ENCODE results near the gene DNMT3B.
"Not testable (repeated sequence)": the region's sequence is repeated elsewhere in the genome, so short reads cannot be mapped to it uniquely, and the experiment has no call there.

DNMT3B gene

DNA sequence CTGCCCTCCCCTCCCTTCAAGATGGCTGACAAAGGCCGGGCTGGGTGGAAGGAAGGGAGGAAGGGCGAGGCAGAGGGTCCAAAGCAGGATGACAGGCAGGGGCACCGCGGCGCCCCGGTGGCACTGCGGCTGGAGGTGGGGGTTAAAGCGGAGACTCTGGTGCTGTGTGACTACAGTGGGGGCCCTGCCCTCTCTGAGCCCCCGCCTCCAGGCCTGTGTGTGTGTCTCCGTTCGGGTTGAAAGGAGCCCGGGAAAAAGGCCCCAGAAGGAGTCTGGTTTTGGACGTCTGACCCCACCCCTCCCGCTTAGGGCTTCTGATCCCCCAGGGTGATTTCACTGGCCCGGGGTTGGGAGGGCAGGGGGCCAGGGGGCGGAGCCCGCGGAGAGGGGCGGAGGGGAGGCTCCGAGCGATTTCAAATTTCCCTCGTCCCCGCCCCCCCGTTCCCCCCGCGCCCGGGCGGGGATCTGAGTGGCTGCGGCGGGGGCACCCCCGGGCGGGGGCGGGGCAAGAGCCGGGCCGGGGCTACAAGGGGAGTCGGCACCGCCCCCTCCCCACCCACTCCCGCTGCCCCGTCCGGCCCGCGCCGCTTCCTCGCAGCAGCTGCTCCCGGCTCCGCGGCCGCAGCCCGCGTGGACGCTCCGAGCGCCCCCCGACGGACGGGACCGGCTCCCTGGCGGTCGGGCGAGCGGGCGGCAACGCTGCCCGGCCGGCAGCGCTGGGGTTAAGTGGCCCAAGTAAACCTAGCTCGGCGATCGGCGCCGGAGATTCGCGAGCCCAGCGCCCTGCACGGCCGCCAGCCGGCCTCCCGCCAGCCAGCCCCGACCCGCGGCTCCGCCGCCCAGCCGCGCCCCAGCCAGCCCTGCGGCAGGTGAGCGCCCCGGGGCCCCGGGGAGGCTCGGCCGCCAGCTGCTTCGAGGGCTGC is at the start of gene DNMT3B:
Gene DNMT3B (plus strand): TSS at position 555 of the 923 bp plus-strand sequence. CDS start 17,939 bp downstream, outside the sequence.
- peak; percentile 53 for DNase-seq

- DNase-seq: no peak
Measured at GRCh38 chr20:32718749-32719348, 43.3 kb upstream of the DNMT3B start.

DNA sequence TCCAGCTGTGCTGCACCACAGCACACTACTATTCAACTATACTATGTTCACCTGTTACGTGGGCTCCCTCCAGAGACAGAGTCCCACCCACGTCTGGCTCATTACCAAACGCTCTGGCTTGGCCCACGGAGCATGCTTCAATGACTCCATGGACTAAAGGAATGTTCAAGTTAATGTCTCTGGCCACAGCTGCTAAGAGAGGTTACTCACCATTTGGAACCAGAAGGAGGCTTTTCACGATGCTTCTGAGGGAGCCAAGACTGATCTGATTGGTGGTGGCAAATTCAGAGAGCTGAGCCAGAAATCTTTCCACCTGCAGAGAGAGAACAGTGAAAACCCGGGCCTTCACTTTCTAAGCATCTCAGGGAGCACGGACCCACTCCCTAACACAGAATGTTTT is 34.5 kb upstream of the DNMT3B start:
- no peak for DNase-seq

DNA sequence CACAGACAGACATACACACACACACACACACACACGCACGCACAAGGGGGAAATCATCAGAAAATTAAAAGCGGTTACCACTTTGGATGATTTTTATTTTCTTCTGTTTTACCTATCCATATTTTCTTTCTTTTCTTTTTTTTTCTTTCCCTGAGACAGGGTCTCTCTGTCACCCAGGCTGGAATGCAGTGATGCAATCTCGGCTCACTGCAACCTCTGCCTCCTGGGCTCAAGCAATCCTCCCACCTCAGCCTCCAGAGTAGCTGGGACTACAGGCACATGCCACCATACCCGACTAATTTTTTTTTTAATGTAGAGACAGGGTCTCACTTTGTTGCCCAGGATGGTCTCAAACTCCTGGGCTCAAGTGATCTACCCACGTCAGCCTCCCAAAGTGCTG is 33.8 kb upstream of the DNMT3B start:
- DNase-seq: not testable (repeated sequence)

DNA sequence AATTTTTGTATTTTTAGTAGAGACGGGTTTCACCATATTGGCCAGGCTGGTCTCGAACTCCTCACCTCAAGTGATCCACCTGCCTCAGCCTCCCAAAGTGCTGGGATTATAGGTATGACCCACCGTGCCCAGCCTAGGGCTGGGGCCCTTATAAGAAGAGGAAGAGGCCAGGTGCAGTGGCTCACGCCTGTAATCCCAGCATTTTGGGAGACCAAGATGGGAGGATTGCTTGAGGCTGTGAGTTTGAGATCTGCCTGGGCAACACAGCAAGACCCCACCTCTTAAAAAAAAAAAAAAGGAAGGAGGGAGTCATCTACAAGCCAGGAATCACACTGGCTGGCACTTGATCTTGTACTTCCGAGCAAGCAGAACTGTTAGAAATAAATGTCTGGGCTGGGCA is 32.9 kb upstream of the DNMT3B start:
- DNase-seq: not testable (repeated sequence)

DNA sequence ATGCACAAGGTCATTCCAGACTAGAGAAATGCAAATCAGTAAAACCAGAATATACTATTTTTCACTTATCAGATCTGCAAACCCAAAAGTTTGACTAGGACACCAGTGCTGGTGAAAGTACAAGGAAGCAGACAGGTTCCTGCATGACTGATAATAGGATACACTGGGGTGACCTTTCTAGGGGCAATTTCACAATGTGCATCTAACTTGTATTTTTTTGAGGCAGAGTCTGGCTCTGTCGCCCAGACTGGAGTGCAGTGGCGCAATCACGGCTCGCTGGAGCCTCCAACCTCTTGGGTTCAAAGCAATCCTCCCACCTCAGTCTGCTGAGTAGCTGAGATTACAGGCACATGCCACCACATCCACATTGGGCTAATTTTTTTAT is 30.3 kb upstream of the DNMT3B start:
- no peak for DNase-seq

DNA sequence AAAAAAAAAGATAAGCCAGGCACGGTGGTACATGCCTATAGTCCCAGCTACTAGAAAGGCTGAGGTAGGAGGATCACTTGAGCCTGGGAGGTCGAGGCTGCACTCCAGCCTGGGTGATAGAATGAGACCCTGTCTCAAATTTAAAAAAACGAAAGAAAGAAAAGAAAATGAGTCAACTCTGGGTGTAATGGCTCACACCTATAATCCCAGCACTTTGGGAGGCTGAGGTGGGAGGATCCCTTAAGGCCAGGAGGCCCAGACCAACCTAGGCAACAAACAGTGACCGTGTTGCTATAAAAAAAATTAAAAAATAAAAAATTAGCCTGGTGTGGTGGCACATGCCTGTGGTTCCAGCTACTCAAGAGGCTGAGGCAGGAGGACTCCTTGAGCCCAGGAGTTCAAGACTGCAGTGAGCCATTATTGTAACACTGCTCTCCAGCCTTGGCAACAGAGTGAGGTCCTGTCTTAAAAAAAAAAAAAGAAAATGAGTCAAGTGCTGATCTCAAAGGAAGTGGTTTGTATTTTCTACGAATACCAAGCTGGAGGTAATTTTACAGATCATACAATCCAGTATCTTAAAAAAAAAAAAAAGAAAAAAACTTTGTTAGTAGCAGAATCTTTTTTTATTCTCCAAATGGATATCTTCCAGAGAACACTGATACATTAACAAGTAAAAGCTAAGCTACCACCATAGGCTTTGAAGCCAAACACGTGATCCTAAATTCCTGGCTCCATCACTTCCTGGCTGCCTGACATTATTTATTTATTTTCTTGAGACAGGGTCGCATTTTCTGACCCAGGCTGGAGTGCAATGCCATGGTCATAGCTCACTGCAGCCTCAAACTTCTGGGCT is 24.6 kb upstream of the DNMT3B start:
- DNase-seq: peak; percentile 17

DNA sequence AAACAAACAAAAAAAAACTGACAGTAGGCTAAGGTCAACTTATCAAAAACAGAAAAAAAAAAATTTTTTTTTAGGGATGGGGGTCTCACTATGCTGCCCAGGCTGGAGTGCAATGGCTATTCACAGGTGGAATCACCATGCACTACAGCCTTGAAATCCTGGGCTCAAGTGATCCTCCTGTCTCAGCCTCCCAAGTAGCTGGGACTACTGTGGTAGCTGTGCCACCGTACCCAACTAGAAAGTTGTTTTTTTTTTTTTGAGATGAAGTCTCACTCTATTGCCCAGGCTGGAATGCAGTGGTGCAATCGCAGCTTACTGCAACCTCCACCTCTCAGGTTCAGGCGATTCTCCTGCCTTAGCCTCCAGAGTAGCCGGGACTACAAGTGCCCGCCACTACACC is 21.0 kb upstream of the DNMT3B start:
- DNase-seq: no peak

GRCh38 chr20:32742322-32743236 is 19.6 kb upstream of the DNMT3B start:
- no peak for DNase-seq

DNA sequence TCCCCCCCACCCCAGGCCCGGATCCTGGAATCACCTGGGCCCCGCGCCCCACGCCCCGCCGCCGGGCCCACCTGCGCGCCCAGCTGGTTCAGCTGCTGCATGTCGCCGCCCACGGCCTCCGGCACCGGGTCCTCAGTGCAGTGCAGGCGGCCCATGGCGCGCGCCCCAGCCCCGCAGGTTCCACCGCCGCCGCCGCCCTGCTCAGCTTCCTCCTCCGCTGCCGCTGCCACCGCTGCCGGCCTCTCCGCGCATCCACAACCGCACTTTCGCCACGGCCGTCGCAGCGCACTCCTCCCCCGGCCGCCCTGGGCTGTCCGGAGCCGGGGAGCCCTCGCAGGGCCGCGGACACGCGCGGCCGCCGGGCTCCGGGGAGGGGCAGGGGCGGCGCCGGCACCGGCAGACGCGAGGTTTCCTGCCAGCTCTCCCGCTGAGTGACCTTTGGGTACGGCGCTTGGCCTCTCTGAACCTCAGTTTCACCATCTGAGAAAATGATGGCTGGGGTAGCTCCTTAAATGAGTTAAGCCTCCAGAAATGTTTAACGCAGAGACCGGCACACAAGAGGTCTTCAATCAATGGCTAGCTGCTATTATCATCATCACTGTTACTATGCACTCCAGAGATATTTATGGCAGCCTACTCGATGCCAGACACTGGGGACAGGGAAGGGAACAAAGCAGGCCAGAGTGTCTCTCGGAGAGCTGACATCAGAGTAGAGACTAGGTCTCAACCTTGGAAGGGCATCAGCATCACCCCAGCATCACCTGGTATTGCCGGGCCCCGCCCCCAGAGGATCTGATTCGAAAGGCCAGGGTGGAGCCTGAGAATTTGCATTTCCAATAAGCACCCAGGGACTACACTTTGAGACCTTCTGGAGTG is 18.7 kb upstream of the DNMT3B start, which contains the start of gene COMMD7:
Gene COMMD7 (minus strand): TSS at position 231 of the 876 bp plus-strand sequence. CDS start 76 bp downstream, at position 155.
- peak; percentile 51 for DNase-seq

DNA sequence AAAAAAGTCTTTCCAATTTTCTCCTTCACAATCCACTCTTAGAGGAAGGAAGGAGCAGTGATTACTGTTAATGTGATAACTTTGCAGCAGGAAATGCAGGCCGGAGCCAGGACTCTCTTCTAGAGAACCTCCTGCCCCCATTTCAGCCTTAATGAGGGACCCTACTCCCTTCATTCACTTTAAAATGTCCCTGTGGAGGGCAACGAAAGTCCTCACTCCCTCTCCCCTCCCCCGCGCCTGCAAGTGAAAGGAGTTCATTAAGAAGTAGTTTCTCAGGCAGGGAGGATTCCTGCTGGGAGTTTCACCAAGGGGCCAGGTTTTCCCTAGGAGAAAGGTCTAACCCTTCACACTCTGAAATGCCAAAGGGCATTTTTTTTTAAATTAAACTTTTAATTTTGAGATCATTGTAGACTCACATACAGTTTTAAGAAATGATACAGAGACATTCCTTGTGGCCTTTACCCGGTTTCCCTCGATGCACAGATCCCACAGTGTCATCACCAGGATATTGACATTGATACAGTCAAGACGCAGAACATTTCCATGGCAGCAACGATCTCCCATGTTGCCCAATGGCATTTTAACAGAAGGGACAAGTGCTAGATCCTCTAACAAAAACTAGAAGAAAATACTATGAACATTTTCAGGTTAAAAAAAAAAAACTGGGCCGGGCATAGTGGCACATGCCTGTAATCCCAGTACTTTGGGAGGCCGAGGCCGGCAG is 12.1 kb upstream of the DNMT3B start:
- DNase-seq: no peak

- no peak for DNase-seq
Measured at GRCh38 chr20:32751293-32751692, 10.9 kb upstream of the DNMT3B start.

GRCh38 chr20:32751702-32752457 is 10.3 kb upstream of the DNMT3B start:
- DNase-seq: no peak

DNA sequence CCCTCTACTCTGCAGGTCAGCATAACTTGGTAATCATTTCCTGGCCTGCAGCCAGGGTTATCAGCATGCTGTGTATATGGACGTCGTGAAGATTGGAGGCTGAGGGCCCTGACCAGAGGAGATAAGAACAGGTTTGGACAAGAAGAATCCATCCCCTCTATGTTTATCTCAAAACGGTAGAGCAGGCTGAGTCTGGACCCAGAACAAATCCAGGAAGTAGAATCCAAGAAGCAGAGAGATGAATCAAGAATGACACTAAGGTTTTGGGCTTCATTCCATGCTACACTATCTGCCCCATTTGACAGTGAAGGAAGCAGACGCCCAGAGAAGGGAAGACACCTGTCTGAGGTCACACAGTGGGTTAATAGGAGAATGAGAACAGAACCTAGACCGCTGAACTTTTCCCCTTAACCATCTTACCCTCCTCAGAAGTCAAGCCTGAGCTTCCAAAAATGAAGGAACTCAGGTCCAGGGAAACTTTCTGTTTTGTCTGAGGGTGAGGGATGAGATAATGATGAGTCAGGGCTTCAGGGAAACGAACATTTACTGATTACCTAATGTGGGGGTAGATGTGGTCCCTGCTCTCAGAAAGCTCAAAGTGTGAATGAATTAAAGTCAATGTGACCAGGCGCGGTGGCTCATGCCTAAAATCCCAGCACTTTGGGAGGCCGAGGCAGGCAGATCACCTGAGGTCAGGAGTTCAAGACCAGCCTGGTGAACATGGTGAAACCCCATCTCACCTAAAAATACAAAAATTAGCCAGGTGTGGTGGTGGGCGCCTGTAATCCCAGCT is 9.5 kb upstream of the DNMT3B start:
- DNase-seq: no peak

DNA sequence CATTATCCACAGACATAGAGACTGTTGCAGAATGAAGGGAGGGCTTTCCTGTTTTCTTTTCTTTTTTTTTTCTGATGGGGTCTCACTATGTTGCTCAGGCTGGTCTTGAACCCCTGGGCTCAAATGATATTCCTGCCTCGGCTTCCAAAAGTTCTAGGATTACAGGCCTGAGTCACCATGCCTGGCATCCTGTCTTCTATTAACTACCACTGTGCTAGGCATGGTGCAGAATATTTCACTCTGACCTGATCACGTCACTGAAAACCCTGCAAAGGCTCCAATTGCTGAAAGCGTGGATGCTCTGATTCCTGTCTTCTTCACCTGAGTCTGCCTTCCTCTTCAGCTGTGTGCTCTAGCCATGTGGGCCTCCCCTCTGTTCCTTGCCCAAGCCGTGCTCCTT is 8.5 kb upstream of the DNMT3B start:
- no peak for DNase-seq

- no peak for DNase-seq
Measured at GRCh38 chr20:32756156-32756555, 6.0 kb upstream of the DNMT3B start.

- no peak for DNase-seq
Measured at GRCh38 chr20:32761417-32761830, 761 bp upstream of the DNMT3B start.

DNA sequence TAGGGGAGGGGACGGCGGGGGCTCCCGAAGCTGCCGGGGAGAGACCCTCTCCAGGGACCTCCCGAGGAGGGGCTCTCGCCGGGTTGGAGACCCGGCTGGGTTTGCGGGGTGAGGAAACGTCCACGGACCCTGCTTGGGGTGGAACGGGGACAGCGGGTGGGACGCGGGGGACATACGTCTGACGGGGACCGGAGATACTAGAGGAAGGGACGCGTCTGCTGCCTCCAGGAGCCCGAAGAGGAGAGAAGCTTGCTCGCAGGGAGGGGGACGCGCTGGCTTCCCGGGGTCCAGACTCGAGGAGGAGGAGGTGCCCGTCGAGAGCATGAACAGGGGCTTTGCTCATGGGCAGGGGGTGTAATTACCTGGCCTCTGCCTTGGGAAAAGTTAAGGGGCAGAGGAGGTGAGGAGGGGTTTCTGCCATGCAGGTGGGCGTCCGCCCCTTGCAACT is 593 bp downstream of the DNMT3B start:
- no peak for DNase-seq

Data from activated CD4-positive, alpha-beta T cell treated with anti-CD3 and anti-CD28 coated beads for 1 hour (primary cell).